Mesendoderm (in vitro differentiated cells): ENCODE results near the gene SQOR. TPM values are rescaled to one million over a fixed set of nuclear protein-coding genes. Genes with fewer than 3 reads are reported as not detected.
A peak's percentile ranks its signal among the peaks of the same experiment; 100 is the strongest.

Source experiments
- DNase-seq: peaks from one replicate; pipeline ENCODE4 v3.0.0; 2013
- H2AK5ac ChIP-seq: 2 replicates; pipeline ENCODE4 v1.6.1; 2013; ENCODE audit warnings: low read length, inconsistent platforms
- H2BK120ac ChIP-seq: 2 replicates; pipeline ENCODE4 v1.6.1; 2013; ENCODE audit warnings: low read depth, mild to moderate bottlenecking, low read length, moderate library complexity, mixed read lengths
- H2BK15ac ChIP-seq: replicated peaks from 2 replicates; pipeline ENCODE4 v1.6.1; 2013; ENCODE audit warnings: low read depth, mild to moderate bottlenecking, moderate library complexity
- H2BK5ac ChIP-seq: 2 replicates; pipeline ENCODE4 v1.6.1; 2013; ENCODE audit warnings: low read length, inconsistent platforms
- H3K18ac ChIP-seq: 2 replicates; pipeline ENCODE4 v1.6.1; 2013; ENCODE audit warnings: mild to moderate bottlenecking, low read length, mixed read lengths
- H3K23ac ChIP-seq: one replicate; pipeline ENCODE4 v1.6.1; 2013; ENCODE audit warnings: low read length
- H3K27ac ChIP-seq: 2 replicates; pipeline ENCODE4 v1.5.1; 2013; ENCODE audit warnings: low read depth, mild to moderate bottlenecking, inconsistent platforms, low read length, moderate library complexity
- H3K27me3 ChIP-seq: 2 replicates; pipeline ENCODE4 v1.6.1; 2013; ENCODE audit warnings: low read length, control low read depth, mild to moderate bottlenecking, inconsistent platforms; ENCODE audit not compliant: insufficient read depth, poor library complexity
- H3K36me3 ChIP-seq: 2 replicates; pipeline ENCODE4 v1.6.1; 2013; ENCODE audit warnings: low read length, inconsistent platforms; ENCODE audit not compliant: control insufficient read depth, insufficient read depth
- H3K4ac ChIP-seq: one replicate; pipeline ENCODE4 v1.6.1; 2013; ENCODE audit warnings: low read depth, mild to moderate bottlenecking, low read length, moderate library complexity
- H3K4me1 ChIP-seq: 2 replicates; pipeline ENCODE4 v1.6.1; 2013; ENCODE audit warnings: low read depth, low read length, inconsistent platforms; ENCODE audit not compliant: control insufficient read depth
- H3K4me2 ChIP-seq: 2 replicates; pipeline ENCODE4 v1.6.1; 2013; ENCODE audit warnings: low read length
- H3K4me3 ChIP-seq: 2 replicates; pipeline ENCODE4 v1.5.1; 2013; ENCODE audit warnings: mild to moderate bottlenecking, low read length
- H3K56ac ChIP-seq: one replicate; pipeline ENCODE4 v1.6.1; 2013; ENCODE audit warnings: low read length
- H3K79me1 ChIP-seq: 2 replicates; pipeline ENCODE4 v1.6.1; 2013; ENCODE audit warnings: low read length, inconsistent platforms
- H3K79me2 ChIP-seq: 2 replicates; pipeline ENCODE4 v1.6.1; 2013; ENCODE audit warnings: mild to moderate bottlenecking, low read length; ENCODE audit not compliant: control insufficient read depth, insufficient read depth
- H3K9ac ChIP-seq: 2 replicates; pipeline ENCODE4 v1.6.1; 2013; ENCODE audit warnings: low read length, inconsistent platforms
- H4K5ac ChIP-seq: one replicate; pipeline ENCODE4 v1.6.1; 2013; ENCODE audit warnings: low read length
- H4K8ac ChIP-seq: one replicate; pipeline ENCODE4 v1.6.1; 2013; ENCODE audit warnings: low read depth, mild to moderate bottlenecking, control low read depth, low read length, moderate library complexity
- WGBS: extraction: QIAGEN DNeasy Blood & Tissue Kit; methylation state at CpG from one replicate; pipeline ENCODE4 v1.1.7; 2013; ENCODE audit warnings: low lambda C conversion rate, missing lambda C conversion rate; ENCODE audit not compliant: insufficient coverage; ENCODE audit errors: extremely low coverage; 5-methylcytosine and 5-hydroxymethylcytosine counted together
- polyA plus RNA-seq, 2 experiments: library from polyadenylated mRNA; stranded (reverse); fragments of 200-250 nt; gene quantifications; one replicate each; pipeline ENCODE4 v1.2.3, GENCODE V29; 2013

SQOR gene
- polyA plus RNA-seq (2013, experiment 1 of 2): 0.25 TPM
- polyA plus RNA-seq (2013, experiment 2 of 2): 0.25 TPM

- no peak within 1 kb of the TSS for H2AK5ac ChIP-seq
- H3K56ac ChIP-seq: peak within 1 kb of the TSS; percentile 79
- H3K27me3 ChIP-seq: peaks cover 9% of the 10 kb centered on the region
- DNase-seq: peak; percentile 51
- H3K4me1 ChIP-seq: no peaks in the 10 kb centered on the region
- peak within 1 kb of the TSS; percentile 51 for H3K9ac ChIP-seq
- no peak within 1 kb of the TSS for H2BK5ac ChIP-seq
- no peaks in the 10 kb centered on the region for H3K79me2 ChIP-seq
- H2BK15ac ChIP-seq: no peak within 1 kb of the TSS
- no peak within 1 kb of the TSS for H3K4ac ChIP-seq
- peak within 1 kb of the TSS; percentile 78 for H3K4me2 ChIP-seq
- peak within 1 kb of the TSS; percentile 66 for H3K23ac ChIP-seq
- H3K18ac ChIP-seq: no peak within 1 kb of the TSS
- no CpG with 5 or more reads among the region's 53 CpGs for WGBS
- H3K36me3 ChIP-seq: no peaks in the 10 kb centered on the region
- H4K8ac ChIP-seq: no peak within 1 kb of the TSS
- H3K4me3 ChIP-seq: peak within 1 kb of the TSS; percentile 17
- H2BK120ac ChIP-seq: no peak within 1 kb of the TSS
- H4K5ac ChIP-seq: no peak within 1 kb of the TSS
- H3K79me1 ChIP-seq: no peaks in the 10 kb centered on the region
- no peak within 1 kb of the TSS for H3K27ac ChIP-seq
Observed at GRCh38 chr15:45634432-45635190, at the start of gene SQOR. Gene SQOR, plus strand, starts transcription at chr15:45635029. Its CDS starts 23,895 bp downstream, at chr15:45658924.

DNA sequence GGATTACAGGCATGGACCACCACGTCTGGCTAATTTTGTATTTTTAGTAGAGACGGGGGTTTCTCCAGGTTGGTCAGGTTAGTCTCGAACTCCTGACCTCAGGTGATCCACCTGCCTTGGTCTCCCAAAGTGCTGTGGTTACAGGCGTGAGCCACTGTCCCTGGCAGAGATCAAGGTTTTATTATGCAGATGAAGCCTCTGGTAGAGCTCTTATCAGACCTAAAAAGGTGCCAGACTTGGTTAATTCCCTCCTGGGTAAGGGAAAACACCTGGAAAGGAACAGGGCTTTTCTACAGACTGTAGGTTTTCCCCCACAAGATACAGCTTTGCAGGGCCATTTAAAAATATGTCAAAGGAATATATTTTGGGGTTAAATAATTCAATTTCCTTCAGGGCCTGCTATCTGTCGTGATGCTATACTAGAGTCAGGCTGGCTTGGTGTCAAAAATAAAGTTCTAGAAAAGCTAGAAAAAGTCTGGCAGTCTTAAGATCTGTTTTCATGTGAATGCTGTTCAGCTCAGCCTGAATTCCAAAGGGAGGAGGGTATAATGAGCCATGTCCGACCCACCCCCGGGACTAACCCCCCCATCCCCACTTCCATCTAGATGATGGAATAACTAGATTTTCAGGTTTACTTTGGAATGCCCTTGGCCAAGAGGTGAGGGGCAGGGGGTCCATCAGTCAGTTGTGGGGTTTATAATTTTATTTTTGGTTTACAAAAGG lies 49.6 kb upstream of the SQOR start:
- no peak overlapping the region for H2AK5ac ChIP-seq
- peak overlapping the region; percentile 96 for H3K56ac ChIP-seq
- peak overlapping the region; percentile 86 for H3K4ac ChIP-seq
- peak; percentile 87 for DNase-seq
- H3K18ac ChIP-seq: no peak overlapping the region
- peak overlapping the region; percentile 4 for H2BK120ac ChIP-seq
- H3K4me1 ChIP-seq: peaks cover 4% of the 10 kb centered on the region
- peaks cover 18% of the 10 kb centered on the region for H3K79me2 ChIP-seq
- no peak overlapping the region for H3K4me3 ChIP-seq
- H3K27ac ChIP-seq: peak overlapping the region; percentile 60
- H3K9ac ChIP-seq: no peak overlapping the region
- H2BK5ac ChIP-seq: peak overlapping the region; percentile 17
- H3K36me3 ChIP-seq: no peaks in the 10 kb centered on the region
- no peak overlapping the region for H4K8ac ChIP-seq
- no CpG with 5 or more reads among the region's 7 CpGs for WGBS
- H3K79me1 ChIP-seq: peaks cover 14% of the 10 kb centered on the region
- H3K27me3 ChIP-seq: no peaks in the 10 kb centered on the region
- H4K5ac ChIP-seq: no peak overlapping the region
- no peak overlapping the region for H3K4me2 ChIP-seq
- no peak overlapping the region for H3K23ac ChIP-seq
- H2BK15ac ChIP-seq: no peak overlapping the region

DNA sequence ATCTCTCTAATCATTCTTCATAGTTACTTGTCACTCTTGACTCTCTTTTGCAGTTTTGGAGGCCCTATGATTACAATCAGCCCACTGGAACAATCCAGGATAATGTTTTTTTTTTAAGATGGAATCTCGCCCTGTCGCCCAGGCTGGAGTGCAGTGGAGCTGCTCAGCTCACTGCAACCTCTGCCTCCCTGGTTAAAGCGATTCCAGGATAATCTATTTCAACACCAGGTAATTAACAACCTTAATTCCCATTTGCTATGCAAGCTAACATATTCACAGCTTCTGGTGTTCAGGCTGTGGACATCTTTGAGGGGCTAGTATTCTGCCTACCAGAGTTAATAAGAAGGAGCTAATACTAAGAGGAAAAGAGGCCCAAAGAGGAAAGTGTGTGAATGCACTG lies 48.7 kb upstream of the SQOR start:
- Histone ChIP-seq H2AK5ac (peak overlapping the region; percentile 29), H2BK15ac (peak overlapping the region; percentile 25), H3K18ac (peak overlapping the region; percentile 86), H2BK5ac (peak overlapping the region; percentile 48), H3K4me1 (peaks cover 4% of the 10 kb centered on the region), H4K8ac (no peak overlapping the region), H3K27ac (peak overlapping the region; percentile 58), H3K79me2 (peaks cover 21% of the 10 kb centered on the region), H3K9ac (peak overlapping the region; percentile 95), H3K36me3 (no peaks in the 10 kb centered on the region), H4K5ac (no peak overlapping the region), H3K4ac (no peak overlapping the region), H3K4me2 (no peak overlapping the region), H3K4me3 (no peak overlapping the region), H2BK120ac (no peak overlapping the region), H3K79me1 (peaks cover 14% of the 10 kb centered on the region), H3K56ac (peak overlapping the region; percentile 96), H3K23ac (no peak overlapping the region), H3K27me3 (no peaks in the 10 kb centered on the region)
- DNase-seq: peak; percentile 21
- no CpG with 5 or more reads among the region's 3 CpGs for WGBS

GRCh38 chr15:45586601-45587094 lies 48.2 kb upstream of the SQOR start:
- Histone ChIP-seq H3K79me1 (peaks cover 14% of the 10 kb centered on the region), H3K4me1 (peaks cover 4% of the 10 kb centered on the region), H4K5ac (peak overlapping the region; percentile 97), H3K18ac (peak overlapping the region; percentile 86), H2BK5ac (peak overlapping the region; percentile 87), H3K79me2 (peaks cover 23% of the 10 kb centered on the region), H3K27me3 (no peaks in the 10 kb centered on the region), H3K4me3 (peak overlapping the region; percentile 87), H2AK5ac (peak overlapping the region; percentile 85), H3K4ac (peak overlapping the region; percentile 83), H3K4me2 (peak overlapping the region; percentile 85), H2BK15ac (no peak overlapping the region), H3K36me3 (no peaks in the 10 kb centered on the region), H3K9ac (peak overlapping the region; percentile 95), H3K23ac (peak overlapping the region; percentile 73), H3K27ac (peak overlapping the region; percentile 58), H4K8ac (peak overlapping the region; percentile 96), H3K56ac (peak overlapping the region; percentile 96), H2BK120ac (peak overlapping the region; percentile 45)
- no CpG with 5 or more reads among the region's 14 CpGs for whole genome bisulfite sequencing
- peak; percentile 14 for DNase-seq

- H3K36me3 ChIP-seq: no peaks in the 10 kb centered on the region
- no peaks in the 10 kb centered on the region for H3K27me3 ChIP-seq
- H3K56ac ChIP-seq: peak within 1 kb of the TSS; percentile 96
- H2BK15ac ChIP-seq: no peak within 1 kb of the TSS
- peak within 1 kb of the TSS; percentile 45 for H2BK120ac ChIP-seq
- H2AK5ac ChIP-seq: peak within 1 kb of the TSS; percentile 85
- peaks cover 14% of the 10 kb centered on the region for H3K79me1 ChIP-seq
- H4K5ac ChIP-seq: peak within 1 kb of the TSS; percentile 97
- H3K4me2 ChIP-seq: peak within 1 kb of the TSS; percentile 85
- peak within 1 kb of the TSS; percentile 87 for H2BK5ac ChIP-seq
- peaks cover 4% of the 10 kb centered on the region for H3K4me1 ChIP-seq
- H3K18ac ChIP-seq: peak within 1 kb of the TSS; percentile 86
- peak within 1 kb of the TSS; percentile 95 for H3K9ac ChIP-seq
- H3K4me3 ChIP-seq: peak within 1 kb of the TSS; percentile 87
- peaks cover 23% of the 10 kb centered on the region for H3K79me2 ChIP-seq
- peak within 1 kb of the TSS; percentile 58 for H3K27ac ChIP-seq
- peak within 1 kb of the TSS; percentile 96 for H4K8ac ChIP-seq
- peak within 1 kb of the TSS; percentile 73 for H3K23ac ChIP-seq
- DNase-seq: peak; percentile 97
- WGBS: no CpG with 5 or more reads among the region's 62 CpGs
- H3K4ac ChIP-seq: peak within 1 kb of the TSS; percentile 83
Observed at GRCh38 chr15:45587095-45587862, 47.5 kb upstream of the SQOR start, which contains the start of gene BLOC1S6. Gene BLOC1S6, plus strand, starts transcription at chr15:45587379. Its CDS starts 65 bp downstream, at chr15:45587444.
